RWPE2 (cell line): ENCODE measurements around the gene PCGF2.

Experiments
- ATAC-seq: fragments of 200-7000 bp; cut with Tn5 transposase; 3 replicates; pipeline ENCODE4 v1.9.1; 2021; ENCODE audit warnings: low read depth
- DNase-seq: peaks from one replicate; pipeline ENCODE4 v3.0.0-alpha.2; 2020; ENCODE audit warnings: low spot score
- H3K27ac ChIP-seq: fragments of 450-650 bp; 2 replicates; pipeline ENCODE4 v1.5.1; 2017; ENCODE audit warnings: mild to moderate bottlenecking; ENCODE audit not compliant: poor library complexity, severe bottlenecking
- H3K27me3 ChIP-seq: fragments of 250-450 bp; sonication (Bioruptor Pico); 2 replicates; pipeline ENCODE4 v1.5.1; 2021; ENCODE audit warnings: mild to moderate bottlenecking, moderate library complexity; ENCODE audit not compliant: insufficient read depth, poor library complexity, severe bottlenecking
- H3K36me3 ChIP-seq: fragments of 250-450 bp; sonication (Bioruptor Pico); 2 replicates; pipeline ENCODE4 v1.5.1; 2020; ENCODE audit warnings: low read depth, mild to moderate bottlenecking, moderate library complexity
- H3K4me1 ChIP-seq: fragments of 250-450 bp; sonication (Bioruptor Pico); 2 replicates; pipeline ENCODE4 v1.5.1; 2021; ENCODE audit warnings: mild to moderate bottlenecking, moderate library complexity; ENCODE audit not compliant: insufficient read depth, poor library complexity, severe bottlenecking
- H3K4me3 ChIP-seq: fragments of 250-450 bp; sonication (Bioruptor Pico); 2 replicates; pipeline ENCODE4 v1.5.1; 2021; ENCODE audit warnings: mild to moderate bottlenecking, moderate library complexity; ENCODE audit not compliant: severe bottlenecking
- H3K9me3 ChIP-seq: fragments of 250-450 bp; sonication (Bioruptor Pico); 2 replicates; pipeline ENCODE4 v1.5.1; 2021; ENCODE audit warnings: mild to moderate bottlenecking, moderate library complexity; ENCODE audit not compliant: severe bottlenecking
- TF ChIP-seq, protein P1 (sequence below): fragments of 450-650 bp; IDR thresholded peaks from one replicate; pipeline ENCODE4 v1.5.1; 2017; ENCODE audit warnings: mild to moderate bottlenecking, moderate library complexity; ENCODE audit not compliant: poor library complexity, severe bottlenecking

Gene PCGF2

DNA sequence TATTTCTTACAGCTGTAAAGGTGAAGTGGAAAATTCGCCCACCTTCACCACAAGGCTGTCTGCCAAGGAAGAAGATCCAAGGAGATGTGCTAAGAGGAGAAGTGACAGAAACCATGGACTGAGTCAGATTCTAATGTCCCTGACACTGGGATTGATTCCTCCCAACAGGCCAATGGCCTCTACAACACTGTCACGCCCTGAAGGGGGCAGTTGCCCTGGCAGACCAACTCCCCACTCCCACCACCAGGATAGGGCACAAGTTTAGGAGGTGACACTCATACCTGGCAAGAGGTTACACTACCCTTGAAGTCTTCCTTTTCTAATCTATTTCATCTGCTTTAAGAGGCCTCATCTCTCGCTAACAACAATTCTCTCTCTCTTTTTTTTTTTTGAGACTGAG, 35.1 kb upstream of the PCGF2 start:
- no peak for ATAC-seq
- peaks cover 75% of the 10 kb centered on the region for H3K36me3 ChIP-seq

DNA sequence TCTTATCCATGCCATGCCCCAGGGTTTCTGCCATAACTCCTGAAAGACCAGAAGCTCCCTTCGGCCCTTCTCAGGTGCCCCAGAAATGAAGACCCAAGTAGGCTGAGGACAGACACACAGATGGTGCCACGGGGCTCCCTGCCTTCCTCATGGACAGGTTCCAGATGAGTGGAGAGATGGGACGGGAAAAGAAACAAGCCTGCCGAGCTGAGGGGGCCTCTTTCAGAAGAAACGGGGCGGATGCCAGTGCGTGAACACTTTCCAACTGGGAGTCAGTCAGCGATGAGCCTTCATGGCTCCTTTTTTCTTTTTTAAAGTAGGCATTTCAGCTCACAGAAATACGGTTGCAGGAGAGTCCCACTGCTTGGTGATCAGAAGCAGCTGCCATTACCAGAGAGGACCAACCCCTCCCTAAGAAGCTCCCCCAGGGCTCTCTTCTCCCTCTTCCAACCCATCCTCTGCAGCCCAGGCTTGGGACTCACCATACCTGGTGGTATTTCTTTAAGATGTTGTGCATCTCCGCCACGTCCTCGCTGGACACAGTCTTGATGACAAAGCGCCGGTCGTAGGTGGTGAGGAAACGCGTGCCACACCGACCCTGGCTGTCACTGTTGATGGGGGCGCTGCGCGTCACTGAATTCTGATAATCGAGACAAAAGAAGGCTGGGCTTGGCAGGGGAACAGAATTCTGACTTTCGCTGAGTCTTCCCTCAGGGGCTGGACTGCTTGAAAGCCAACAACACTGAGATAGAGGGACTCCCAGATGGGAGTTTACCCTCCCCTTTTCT, 32.0 kb upstream of the PCGF2 start:
- Histone ChIP-seq H3K27ac (no peak overlapping the region), H3K4me3 (no peak overlapping the region), H3K9me3 (no peaks in the 10 kb centered on the region), H3K36me3 (peaks cover 89% of the 10 kb centered on the region), H3K4me1 (no peaks in the 10 kb centered on the region), H3K27me3 (no peaks in the 10 kb centered on the region)
- ATAC-seq (no peak), DNase-seq (no peak)
- TF ChIP-seq, protein P1, sequence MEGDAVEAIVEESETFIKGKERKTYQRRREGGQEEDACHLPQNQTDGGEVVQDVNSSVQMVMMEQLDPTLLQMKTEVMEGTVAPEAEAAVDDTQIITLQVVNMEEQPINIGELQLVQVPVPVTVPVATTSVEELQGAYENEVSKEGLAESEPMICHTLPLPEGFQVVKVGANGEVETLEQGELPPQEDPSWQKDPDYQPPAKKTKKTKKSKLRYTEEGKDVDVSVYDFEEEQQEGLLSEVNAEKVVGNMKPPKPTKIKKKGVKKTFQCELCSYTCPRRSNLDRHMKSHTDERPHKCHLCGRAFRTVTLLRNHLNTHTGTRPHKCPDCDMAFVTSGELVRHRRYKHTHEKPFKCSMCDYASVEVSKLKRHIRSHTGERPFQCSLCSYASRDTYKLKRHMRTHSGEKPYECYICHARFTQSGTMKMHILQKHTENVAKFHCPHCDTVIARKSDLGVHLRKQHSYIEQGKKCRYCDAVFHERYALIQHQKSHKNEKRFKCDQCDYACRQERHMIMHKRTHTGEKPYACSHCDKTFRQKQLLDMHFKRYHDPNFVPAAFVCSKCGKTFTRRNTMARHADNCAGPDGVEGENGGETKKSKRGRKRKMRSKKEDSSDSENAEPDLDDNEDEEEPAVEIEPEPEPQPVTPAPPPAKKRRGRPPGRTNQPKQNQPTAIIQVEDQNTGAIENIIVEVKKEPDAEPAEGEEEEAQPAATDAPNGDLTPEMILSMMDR: no peak

More for the DNA sequence above, 35.1 kb upstream of the PCGF2 start:
- Histone ChIP-seq H3K9me3 (no peaks in the 10 kb centered on the region), H3K4me1 (no peaks in the 10 kb centered on the region), H3K4me3 (no peak overlapping the region), H3K27ac (no peak overlapping the region), H3K27me3 (no peaks in the 10 kb centered on the region)
- DNase-seq: no peak
- TF ChIP-seq, protein P1: no peak

DNA sequence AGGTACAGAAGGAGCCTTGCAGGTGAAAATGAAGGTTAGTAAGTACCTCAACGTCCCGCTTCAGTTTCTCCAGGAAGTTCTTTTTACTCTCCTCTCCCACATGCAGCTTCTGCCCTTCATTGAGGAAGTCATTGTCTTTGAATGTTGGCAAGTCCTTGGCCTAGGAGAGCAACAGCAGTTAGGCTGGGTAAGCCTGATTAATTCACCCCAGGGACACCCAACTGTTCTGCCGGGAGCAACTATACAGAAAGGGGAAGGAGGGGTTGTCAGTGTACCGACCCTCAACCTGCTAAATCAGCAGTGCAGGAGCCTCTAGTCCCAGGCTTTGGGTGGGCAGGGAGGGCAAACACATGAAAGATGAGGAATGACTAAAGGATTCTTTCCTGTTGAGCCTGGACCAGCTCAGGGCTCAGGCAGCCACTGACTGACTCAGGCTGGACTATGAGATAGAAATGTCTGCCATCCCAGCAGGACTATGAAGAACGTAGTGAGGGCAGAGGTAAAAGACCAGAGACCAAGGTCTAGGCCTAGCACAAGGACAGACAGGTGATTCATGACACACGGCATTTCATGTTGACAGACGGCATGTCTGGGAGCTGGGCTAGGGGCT, 29.6 kb upstream of the PCGF2 start:
- ATAC-seq (no peak), DNase-seq (no peak)
- Histone ChIP-seq H3K27me3 (no peaks in the 10 kb centered on the region), H3K4me3 (no peak overlapping the region), H3K4me1 (no peaks in the 10 kb centered on the region), H3K36me3 (peaks cover 89% of the 10 kb centered on the region), H3K27ac (no peak overlapping the region), H3K9me3 (no peaks in the 10 kb centered on the region)
- TF ChIP-seq, protein P1: no peak

DNA sequence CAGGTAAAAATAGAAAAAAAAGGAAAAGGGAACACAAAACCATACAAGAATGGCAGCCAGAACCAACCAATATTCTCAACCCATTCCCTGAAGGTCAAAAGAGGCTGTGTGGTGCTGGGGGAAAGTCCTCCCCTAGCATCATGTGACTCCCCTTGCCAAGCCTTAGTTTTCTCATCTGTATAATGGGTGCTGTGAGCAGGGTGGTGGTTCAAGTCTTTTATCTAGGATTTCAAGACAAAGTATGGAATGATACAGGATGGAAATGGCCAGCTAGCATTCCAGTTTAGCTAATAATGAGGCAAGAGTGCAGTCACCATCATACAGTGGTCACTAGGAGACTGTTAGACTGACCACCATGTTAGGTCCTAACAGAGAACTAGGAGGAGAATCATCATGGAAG, 25.1 kb upstream of the PCGF2 start:
- Histone ChIP-seq H3K27me3 (no peaks in the 10 kb centered on the region), H3K36me3 (peaks cover 91% of the 10 kb centered on the region), H3K4me1 (no peaks in the 10 kb centered on the region), H3K4me3 (no peak overlapping the region), H3K27ac (no peak overlapping the region), H3K9me3 (no peaks in the 10 kb centered on the region)
- ATAC-seq (no peak), DNase-seq (no peak)
- TF ChIP-seq, protein P1: no peak

DNA sequence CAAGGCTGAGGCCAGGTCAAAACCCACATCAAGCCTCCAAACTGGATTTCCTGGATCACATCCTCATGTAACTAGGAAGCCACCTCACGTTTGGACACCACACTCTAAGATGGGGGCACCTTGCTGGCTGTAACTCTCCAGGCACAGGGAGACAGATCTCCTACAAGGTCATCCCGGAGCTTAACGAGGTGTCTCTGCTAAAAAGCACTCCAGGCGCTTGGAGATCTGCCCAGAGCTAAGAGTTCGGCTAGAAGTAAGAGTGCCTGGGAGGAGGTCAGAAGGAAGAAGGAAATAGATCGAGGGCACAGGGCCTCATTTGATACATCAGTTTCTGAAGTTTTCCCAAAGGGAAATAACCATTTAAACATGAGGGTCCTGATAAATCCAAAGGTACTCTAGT, 20.3 kb upstream of the PCGF2 start:
- Histone ChIP-seq H3K9me3 (no peaks in the 10 kb centered on the region), H3K27ac (no peak overlapping the region), H3K4me1 (no peaks in the 10 kb centered on the region), H3K36me3 (peaks cover 85% of the 10 kb centered on the region), H3K4me3 (no peak overlapping the region), H3K27me3 (no peaks in the 10 kb centered on the region)
- DNase-seq (no peak), ATAC-seq (no peak)
- TF ChIP-seq, protein P1: no peak
